GM19025 (cell line): ENCODE data around the gene TAF11L6.
"Not testable (repeated sequence)": the region's sequence is repeated elsewhere in the genome, so short reads cannot be mapped to it uniquely, and the experiment has no call there.

Experiments used
- ATAC-seq: cut with Tn5 transposase; IDR thresholded peaks from one replicate; pipeline ENCODE4 v1.9.1; 2021; ENCODE audit warnings: mild to moderate bottlenecking, low read depth, moderate library complexity; ENCODE audit not compliant: unreplicated experiment

Gene TAF11L6

DNA sequence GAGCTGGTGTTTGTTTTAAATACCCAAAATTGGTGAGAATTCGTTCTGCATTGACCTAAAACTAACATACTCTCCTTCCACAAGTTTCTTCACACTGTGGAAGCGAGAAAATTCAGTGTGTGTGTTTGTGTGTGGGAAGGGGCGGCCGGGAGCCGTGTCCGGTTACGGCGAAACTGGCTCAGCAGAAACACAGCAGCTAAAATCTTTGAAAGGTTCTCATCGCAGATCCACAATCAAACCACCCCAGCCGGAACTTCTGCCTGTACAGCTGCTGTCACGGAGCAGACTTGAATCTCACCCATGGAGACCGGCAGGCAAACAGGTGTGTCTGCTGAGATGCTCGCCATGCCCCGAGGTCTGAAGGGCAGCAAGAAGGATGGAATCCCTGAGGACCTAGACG lies at the start of gene TAF11L6:
TSS of gene TAF11L6 (plus strand) at position 301 of the 400 bp plus-strand sequence.
- ATAC-seq: not testable (repeated sequence)

- ATAC-seq: no peak
These were observed 47.1 kb upstream of the TAF11L6 start for GRCh38 chr5:17481378-17481777.

DNA sequence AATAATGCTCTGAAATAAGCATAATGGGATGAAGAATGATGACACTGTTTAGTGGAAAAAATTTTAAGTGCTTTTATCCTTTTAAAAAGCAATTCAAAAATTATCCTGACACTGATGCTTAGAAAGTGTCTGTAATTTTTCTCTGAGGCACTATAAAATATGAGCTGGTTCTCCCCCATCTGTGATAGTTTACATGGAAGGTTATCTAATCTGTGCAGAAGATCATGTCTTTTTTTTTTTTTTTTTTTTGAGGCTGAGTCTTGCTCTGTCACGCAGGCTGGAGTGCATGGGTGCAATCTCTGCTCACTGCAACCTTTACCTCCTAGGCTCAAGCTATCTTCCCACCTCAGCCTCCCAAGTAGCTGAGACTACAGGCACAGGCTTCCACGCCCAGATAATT lies 45.7 kb upstream of the TAF11L6 start:
- no peak for ATAC-seq

GRCh38 chr5:17486464-17487173 lies 41.9 kb upstream of the TAF11L6 start:
- ATAC-seq: not testable (repeated sequence)

DNA sequence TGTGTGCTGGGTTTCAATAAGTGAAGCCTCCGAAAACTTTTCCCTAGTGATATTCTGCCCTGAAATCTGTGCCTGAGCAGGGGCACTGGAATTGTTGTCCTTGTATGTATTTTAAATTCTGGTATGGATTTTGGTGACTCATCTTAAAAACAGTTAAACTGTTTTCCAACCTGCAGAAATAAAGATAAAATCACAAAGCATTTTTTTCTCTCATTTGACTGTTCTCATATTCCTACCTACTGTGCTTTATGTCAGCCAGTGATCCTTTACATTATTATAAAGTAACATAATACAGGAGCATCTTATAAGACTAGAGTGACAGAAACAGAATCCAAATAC lies 41.3 kb upstream of the TAF11L6 start:
- no peak for ATAC-seq

- ATAC-seq: not testable (repeated sequence)
These were observed 37.2 kb upstream of the TAF11L6 start for GRCh38 chr5:17491257-17491656.

DNA sequence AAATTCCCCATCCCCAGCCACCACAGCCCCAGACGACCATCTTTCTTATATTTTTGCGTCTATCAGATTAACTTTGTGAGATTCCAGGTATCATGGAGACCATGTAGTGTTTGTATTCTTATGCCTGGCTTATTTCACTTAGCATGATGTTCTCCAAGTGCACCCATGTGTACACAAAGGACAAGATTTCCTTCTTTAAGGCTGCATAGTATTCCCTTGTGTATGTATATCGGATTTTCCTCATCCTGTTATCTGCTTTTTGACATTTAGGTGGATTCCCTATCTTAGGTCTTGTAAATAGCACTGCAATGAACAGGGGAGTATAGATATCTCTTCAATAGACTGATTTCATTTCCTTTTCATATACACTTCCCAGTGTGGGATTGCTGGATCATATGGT lies 35.7 kb upstream of the TAF11L6 start:
- no peak for ATAC-seq

GRCh38 chr5:17497446-17497845 lies 31.0 kb upstream of the TAF11L6 start:
- ATAC-seq: no peak

- not testable (repeated sequence) for ATAC-seq
These were observed 30.5 kb upstream of the TAF11L6 start, which contains the start of gene TAF11L2 for GRCh38 chr5:17497931-17498330. Gene TAF11L2, plus strand, starts transcription at chr5:17498231.

- no peak for ATAC-seq
These were observed 16.6 kb upstream of the TAF11L6 start for GRCh38 chr5:17511775-17512325.

GRCh38 chr5:17517526-17517925 lies 10.9 kb upstream of the TAF11L6 start:
- ATAC-seq: not testable (repeated sequence)

DNA sequence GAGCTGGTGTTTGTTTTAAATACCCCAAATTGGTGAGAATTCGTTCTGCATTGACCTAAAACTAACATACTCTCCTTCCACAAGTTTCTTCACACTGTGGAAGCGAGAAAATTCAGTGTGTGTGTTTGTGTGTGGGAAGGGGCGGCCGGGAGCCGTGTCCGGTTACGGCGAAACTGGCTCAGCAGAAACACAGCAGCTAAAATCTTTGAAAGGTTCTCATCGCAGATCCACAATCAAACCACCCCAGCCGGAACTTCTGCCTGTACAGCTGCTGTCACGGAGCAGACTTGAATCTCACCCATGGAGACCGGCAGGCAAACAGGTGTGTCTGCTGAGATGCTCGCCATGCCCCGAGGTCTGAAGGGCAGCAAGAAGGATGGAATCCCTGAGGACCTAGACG lies 10.4 kb upstream of the TAF11L6 start, which contains the start of gene TAF11L3:
TSS of gene TAF11L3 (plus strand) at position 301 of the 400 bp plus-strand sequence.
- ATAC-seq: not testable (repeated sequence)

GRCh38 chr5:17519508-17519907 lies 9.0 kb upstream of the TAF11L6 start:
- ATAC-seq: not testable (repeated sequence)

DNA sequence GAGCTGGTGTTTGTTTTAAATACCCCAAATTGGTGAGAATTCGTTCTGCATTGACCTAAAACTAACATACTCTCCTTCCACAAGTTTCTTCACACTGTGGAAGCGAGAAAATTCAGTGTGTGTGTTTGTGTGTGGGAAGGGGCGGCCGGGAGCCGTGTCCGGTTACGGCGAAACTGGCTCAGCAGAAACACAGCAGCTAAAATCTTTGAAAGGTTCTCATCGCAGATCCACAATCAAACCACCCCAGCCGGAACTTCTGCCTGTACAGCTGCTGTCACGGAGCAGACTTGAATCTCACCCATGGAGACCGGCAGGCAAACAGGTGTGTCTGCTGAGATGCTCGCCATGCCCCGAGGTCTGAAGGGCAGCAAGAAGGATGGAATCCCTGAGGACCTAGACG lies 7.0 kb upstream of the TAF11L6 start, which contains the start of gene TAF11L4:
TSS of gene TAF11L4 (plus strand) at position 301 of the 400 bp plus-strand sequence.
- not testable (repeated sequence) for ATAC-seq

DNA sequence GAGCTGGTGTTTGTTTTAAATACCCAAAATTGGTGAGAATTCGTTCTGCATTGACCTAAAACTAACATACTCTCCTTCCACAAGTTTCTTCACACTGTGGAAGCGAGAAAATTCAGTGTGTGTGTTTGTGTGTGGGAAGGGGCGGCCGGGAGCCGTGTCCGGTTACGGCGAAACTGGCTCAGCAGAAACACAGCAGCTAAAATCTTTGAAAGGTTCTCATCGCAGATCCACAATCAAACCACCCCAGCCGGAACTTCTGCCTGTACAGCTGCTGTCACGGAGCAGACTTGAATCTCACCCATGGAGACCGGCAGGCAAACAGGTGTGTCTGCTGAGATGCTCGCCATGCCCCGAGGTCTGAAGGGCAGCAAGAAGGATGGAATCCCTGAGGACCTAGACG lies 3.5 kb upstream of the TAF11L6 start, which contains the start of gene TAF11L5:
TSS of gene TAF11L5 (plus strand) at position 301 of the 400 bp plus-strand sequence.
- ATAC-seq: not testable (repeated sequence)

GRCh38 chr5:17526504-17526903 lies 2.0 kb upstream of the TAF11L6 start:
- ATAC-seq: not testable (repeated sequence)
